ENCODE data around the gene MEN1. TPM values are rescaled to one million over a fixed set of nuclear protein-coding genes. Genes with fewer than 3 reads are reported as not detected.

MEN1 gene
- total and polyA plus RNA-seq, 2 experiments from 2014 or later = 27.7 to 57.5 TPM

- no peak for DNase-seq (ENCODE audit: low read depth in 1 of 2, low spot score in 1 of 2)
- Histone ChIP-seq H3K27ac (no peak overlapping the region), H3K36me3 (no peaks in the 10 kb centered on the region), H3K4me1 (ENCODE audit: low read depth) (no peaks in the 10 kb centered on the region), H3K4me3 (no peak overlapping the region), H3K9me3 (ENCODE audit: low read depth) (no peaks in the 10 kb centered on the region), H3K27me3 (no peaks in the 10 kb centered on the region)
- no peak for TF ChIP-seq CTCF (IDR thresholded peaks at IDR 0.05; ENCODE audit: low read depth, low read length)
These were observed 21.1 kb upstream of the MEN1 start for GRCh38 chr11:64831411-64831891.

- H3K9me3 ChIP-seq (ENCODE audit: low read depth) = no peaks in the 10 kb centered on the region
- H3K36me3 ChIP-seq = no peaks in the 10 kb centered on the region
- H3K27me3 ChIP-seq = no peaks in the 10 kb centered on the region
- H3K4me3 ChIP-seq = no peak overlapping the region
- no peak for TF ChIP-seq CTCF (IDR thresholded peaks at IDR 0.05; ENCODE audit: low read depth, low read length)
- H3K27ac ChIP-seq = no peak overlapping the region
- DNase-seq (ENCODE audit: low read depth in 1 of 2, low spot score in 1 of 2) = no peak
- no peaks in the 10 kb centered on the region for H3K4me1 ChIP-seq (ENCODE audit: low read depth)
These were observed 19.3 kb upstream of the MEN1 start for GRCh38 chr11:64829536-64830251.

- no peaks in the 10 kb centered on the region for H3K4me1 ChIP-seq (ENCODE audit: low read depth)
- H3K9me3 ChIP-seq (ENCODE audit: low read depth) = no peaks in the 10 kb centered on the region
- H3K36me3 ChIP-seq = no peaks in the 10 kb centered on the region
- no peak for TF ChIP-seq CTCF (IDR thresholded peaks at IDR 0.05; ENCODE audit: low read depth, low read length)
- no peak overlapping the region for H3K4me3 ChIP-seq
- H3K27ac ChIP-seq = no peak overlapping the region
- H3K27me3 ChIP-seq = no peaks in the 10 kb centered on the region
- no peak for DNase-seq (ENCODE audit: low read depth in 1 of 2, low spot score in 1 of 2)
These were observed 17.1 kb upstream of the MEN1 start for GRCh38 chr11:64827451-64827839.

- no peak for TF ChIP-seq CTCF (IDR thresholded peaks at IDR 0.05; ENCODE audit: low read depth, low read length)
- Histone ChIP-seq H3K27me3 (no peaks in the 10 kb centered on the region), H3K9me3 (ENCODE audit: low read depth) (no peaks in the 10 kb centered on the region), H3K36me3 (no peaks in the 10 kb centered on the region), H3K4me3 (no peak overlapping the region), H3K27ac (no peak overlapping the region), H3K4me1 (ENCODE audit: low read depth) (no peaks in the 10 kb centered on the region)
- DNase-seq (ENCODE audit: low read depth in 1 of 2, low spot score in 1 of 2) = no peak
These were observed 16.5 kb upstream of the MEN1 start for GRCh38 chr11:64826578-64827450.

- H3K27ac ChIP-seq = no peak overlapping the region
- no peaks in the 10 kb centered on the region for H3K9me3 ChIP-seq (ENCODE audit: low read depth)
- H3K4me3 ChIP-seq = no peak overlapping the region
- DNase-seq (ENCODE audit: low read depth in 1 of 2, low spot score in 1 of 2) = no peak
- H3K4me1 ChIP-seq (ENCODE audit: low read depth) = no peaks in the 10 kb centered on the region
- no peaks in the 10 kb centered on the region for H3K27me3 ChIP-seq
- H3K36me3 ChIP-seq = no peaks in the 10 kb centered on the region
- TF ChIP-seq CTCF (IDR thresholded peaks at IDR 0.05; ENCODE audit: low read depth, low read length) = no peak
These were observed 15.7 kb upstream of the MEN1 start for GRCh38 chr11:64826062-64826461.

All from cardiac muscle cell (in vitro differentiated cells and primary cell).